IgD-negative memory B cell (primary cell): ENCODE results near the gene EPN1. TPM values are rescaled to one million over a fixed set of nuclear protein-coding genes. Genes with fewer than 3 reads are reported as not detected.
A peak's percentile ranks its signal among the peaks of the same experiment; 100 is the strongest.
"Not testable (repeated sequence)": the region's sequence is repeated elsewhere in the genome, so short reads cannot be mapped to it uniquely, and the experiment has no call there.

ENCODE experiments used
- H3K27ac Mint-ChIP-seq, 3 donors: one replicate each; pipeline ENCODE4 v1.8.0; 2020 to 2022; ENCODE audit warnings: mild to moderate bottlenecking in 3 of 3, mixed read lengths in 3 of 3, moderate library complexity in 1 of 3
- H3K27me3 Mint-ChIP-seq: one replicate; pipeline ENCODE4 v1.8.0; 2021; ENCODE audit warnings: mixed read lengths
- H3K36me3 Mint-ChIP-seq: one replicate; pipeline ENCODE4 v1.8.0; 2020; ENCODE audit warnings: mild to moderate bottlenecking, mixed read lengths
- H3K4me1 Mint-ChIP-seq, 3 donors: one replicate each; pipeline ENCODE4 v1.8.0; 2020 to 2022; ENCODE audit warnings: mixed read lengths in 3 of 3, mild to moderate bottlenecking in 1 of 3
- H3K4me3 Mint-ChIP-seq, 4 donors: one replicate each; pipeline ENCODE4 v1.8.0; 2020 to 2022; ENCODE audit warnings: mild to moderate bottlenecking in 4 of 4, mixed read lengths in 4 of 4, moderate library complexity in 3 of 4
- H3K9me3 Mint-ChIP-seq, 3 donors: one replicate each; pipeline ENCODE4 v1.8.0; 2020 to 2021; ENCODE audit warnings: mixed read lengths in 3 of 3, mild to moderate bottlenecking in 1 of 3
- polyA plus RNA-seq: library from polyadenylated mRNA; unstranded; fragments of 300-500 nt; fragmentation: Illumina TruSeq; gene quantifications from one replicate; pipeline ENCODE4 v1.2.3, GENCODE V29; 2021

Gene EPN1
- polyA plus RNA-seq, 1 donor from 2014 or later, result 29.9 TPM

GRCh38 chr19:55712804-55713631, 38.0 kb downstream of the EPN1 start:
- Mint-ChIP-seq H3K4me3 (peak overlapping the region in 1 of 4 donors; percentile 5), H3K27ac (peak overlapping the region in 1 of 3 donors; percentile 76), H3K9me3 (peaks cover 0 to 2% (median 0%) of the 10 kb centered on the region in 3 donors), H3K4me1 (peaks cover 2 to 8% (median 2%) of the 10 kb centered on the region in 3 donors), H3K36me3 (no peaks in the 10 kb centered on the region), H3K27me3 (peaks cover 13% of the 10 kb centered on the region)

- no peaks in the 10 kb centered on the region for H3K36me3 Mint-ChIP-seq
- peaks cover 2 to 20% (median 6%) of the 10 kb centered on the region in 3 donors for H3K9me3 Mint-ChIP-seq
- H3K4me1 Mint-ChIP-seq, result peaks cover 0 to 4% (median 2%) of the 10 kb centered on the region in 3 donors
- no peak overlapping the region for H3K4me3 Mint-ChIP-seq
- H3K27me3 Mint-ChIP-seq, result peaks cover 30% of the 10 kb centered on the region
- no peak overlapping the region for H3K27ac Mint-ChIP-seq
These were observed 41.5 kb downstream of the EPN1 start for GRCh38 chr19:55716531-55716930.

DNA sequence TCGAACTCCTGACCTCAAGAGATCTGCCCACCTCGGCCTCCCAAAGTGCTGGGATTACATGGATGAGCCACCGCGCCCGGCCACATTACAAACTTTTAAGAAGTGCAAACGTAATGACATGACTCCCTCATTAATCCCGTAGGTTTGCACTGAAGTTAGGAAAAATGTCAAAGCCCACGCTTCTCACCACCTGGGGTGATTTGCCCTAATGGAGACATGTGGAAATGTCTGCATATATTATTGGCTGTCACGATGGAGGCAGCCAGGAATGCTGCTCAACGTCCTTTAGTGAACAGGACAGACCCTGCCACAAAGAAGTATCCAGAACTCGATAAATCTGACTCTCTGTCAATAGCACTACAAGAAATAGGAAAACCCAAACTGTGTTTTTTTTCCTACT, 42.2 kb downstream of the EPN1 start:
- Mint-ChIP-seq H3K4me1 (peaks cover 0 to 4% (median 2%) of the 10 kb centered on the region in 3 donors), H3K27ac (no peak overlapping the region), H3K9me3 (peaks cover 8 to 22% (median 14%) of the 10 kb centered on the region in 3 donors), H3K36me3 (peaks cover 1% of the 10 kb centered on the region), H3K27me3 (peaks cover 31% of the 10 kb centered on the region), H3K4me3 (no peak overlapping the region)

DNA sequence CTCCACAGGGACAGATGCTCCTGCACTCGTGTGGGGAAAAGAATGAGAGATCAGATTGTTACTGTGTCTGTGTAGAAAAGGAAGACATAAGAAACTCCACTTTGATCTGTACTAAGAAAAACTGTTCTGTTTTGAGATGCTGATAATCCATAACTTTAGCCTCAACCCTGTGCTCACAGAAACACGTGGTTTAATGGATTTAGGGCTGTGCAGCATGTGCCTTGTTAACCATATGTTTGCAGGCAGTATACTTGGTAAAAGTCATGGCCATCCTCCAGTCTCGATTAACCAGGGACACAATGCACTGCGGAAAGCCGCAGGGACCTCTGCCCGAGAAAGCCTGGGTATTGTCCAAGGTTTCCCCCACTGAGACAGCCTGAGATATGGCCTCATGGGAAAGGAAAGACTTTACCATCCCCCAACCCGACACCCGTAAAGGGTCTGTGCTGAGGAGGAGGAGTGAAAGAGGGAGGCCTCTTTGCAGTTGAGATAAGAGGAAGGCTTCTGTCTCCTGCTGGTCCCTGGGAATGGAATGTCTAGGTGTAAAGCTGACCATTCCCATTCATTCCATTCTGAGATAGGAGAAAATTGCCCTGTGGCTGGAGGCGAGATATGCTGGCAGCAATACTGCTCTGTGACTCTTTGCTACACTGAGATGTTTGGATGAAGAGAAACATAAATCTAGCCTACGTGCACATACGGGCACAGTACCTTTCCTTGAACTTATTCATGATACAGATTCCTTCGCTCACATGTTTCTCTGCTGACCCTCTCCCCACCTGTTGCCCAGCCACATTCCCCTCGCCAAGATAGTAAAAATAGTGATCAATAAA, 43.1 kb downstream of the EPN1 start:
- H3K4me1 Mint-ChIP-seq, H3K4me3 Mint-ChIP-seq, H3K36me3 Mint-ChIP-seq, H3K27ac Mint-ChIP-seq: not testable (repeated sequence)
- H3K27me3 Mint-ChIP-seq, result peaks cover 36% of the 10 kb centered on the region
- peaks cover 10 to 22% (median 18%) of the 10 kb centered on the region in 3 donors for H3K9me3 Mint-ChIP-seq

GRCh38 chr19:55720214-55720746, 45.3 kb downstream of the EPN1 start:
- H3K27ac Mint-ChIP-seq, result no peak overlapping the region
- H3K9me3 Mint-ChIP-seq, result peaks cover 10 to 20% (median 18%) of the 10 kb centered on the region in 3 donors
- no peaks in the 10 kb centered on the region for H3K4me1 Mint-ChIP-seq
- peaks cover 5% of the 10 kb centered on the region for H3K36me3 Mint-ChIP-seq
- H3K4me3 Mint-ChIP-seq, result no peak overlapping the region
- peaks cover 36% of the 10 kb centered on the region for H3K27me3 Mint-ChIP-seq

DNA sequence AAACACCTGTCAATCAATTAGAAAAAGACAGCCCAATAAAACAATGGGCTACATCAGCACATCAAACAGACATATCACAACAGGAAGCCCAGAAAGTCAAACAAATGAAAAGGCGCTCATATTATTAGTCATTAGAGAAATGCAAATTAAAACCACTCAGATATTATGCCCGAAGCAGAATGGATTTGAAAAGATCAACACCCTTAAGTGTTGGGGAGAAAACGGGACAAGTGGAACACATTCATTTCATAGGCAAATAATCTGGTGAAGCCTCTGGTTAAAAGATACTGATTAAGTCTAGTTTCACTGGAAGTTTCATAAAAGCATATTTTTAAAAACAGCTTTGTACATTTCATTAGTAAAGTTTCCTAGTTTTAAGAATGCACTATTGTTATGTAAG, 45.8 kb downstream of the EPN1 start:
- no peak overlapping the region for H3K27ac Mint-ChIP-seq
- peaks cover 5% of the 10 kb centered on the region for H3K36me3 Mint-ChIP-seq
- H3K4me3 Mint-ChIP-seq, result no peak overlapping the region
- H3K9me3 Mint-ChIP-seq, result peaks cover 10 to 20% (median 18%) of the 10 kb centered on the region in 3 donors
- H3K27me3 Mint-ChIP-seq, result peaks cover 36% of the 10 kb centered on the region
- H3K4me1 Mint-ChIP-seq, result no peaks in the 10 kb centered on the region

- peaks cover 26% of the 10 kb centered on the region for H3K27me3 Mint-ChIP-seq
- H3K9me3 Mint-ChIP-seq, result peaks cover 10 to 23% (median 18%) of the 10 kb centered on the region in 3 donors
- peaks cover 5% of the 10 kb centered on the region for H3K36me3 Mint-ChIP-seq
- H3K4me3 Mint-ChIP-seq, result no peak overlapping the region
- peak overlapping the region in 1 of 3 donors; percentile 18 for H3K27ac Mint-ChIP-seq
- no peaks in the 10 kb centered on the region for H3K4me1 Mint-ChIP-seq
These were observed 48.5 kb downstream of the EPN1 start for GRCh38 chr19:55723491-55723890.

- H3K4me1 Mint-ChIP-seq, H3K27ac Mint-ChIP-seq, H3K36me3 Mint-ChIP-seq, H3K4me3 Mint-ChIP-seq, H3K27me3 Mint-ChIP-seq: not testable (repeated sequence)
- H3K9me3 Mint-ChIP-seq, result peaks cover 0 to 10% (median 5%) of the 10 kb centered on the region in 3 donors
These were observed 55.4 kb downstream of the EPN1 start for GRCh38 chr19:55730378-55730777.

DNA sequence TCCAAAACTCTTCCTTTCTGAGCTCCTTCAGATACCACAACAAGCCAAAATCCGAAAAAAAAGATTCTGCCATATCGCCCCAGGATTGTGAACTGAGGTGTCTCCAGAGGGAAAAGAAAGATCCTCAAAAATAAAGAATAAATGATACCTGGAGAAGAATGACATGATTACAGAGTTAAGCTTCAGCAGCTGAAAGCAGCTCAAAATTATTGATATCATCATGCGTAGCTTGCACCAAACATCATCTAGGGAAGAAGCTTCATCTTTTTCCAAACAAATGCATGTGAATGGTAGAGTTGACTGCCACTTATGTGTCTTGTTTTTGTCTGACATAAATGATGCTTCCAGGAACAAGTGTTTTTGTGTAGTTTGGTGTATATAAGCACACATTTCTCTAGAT, 63.3 kb downstream of the EPN1 start, which contains the start of gene NLRP9:
Gene NLRP9, minus strand, starts transcription at position 101 of the 400 bp plus-strand sequence. Its CDS starts 28 bp downstream, at position 73.
- H3K4me3 Mint-ChIP-seq, result no peak within 1 kb of the TSS

GRCh38 chr19:55750715-55751114, 75.7 kb downstream of the EPN1 start:
- no peak overlapping the region for H3K4me3 Mint-ChIP-seq
- H3K9me3 Mint-ChIP-seq, result no peaks in the 10 kb centered on the region
- no peaks in the 10 kb centered on the region for H3K4me1 Mint-ChIP-seq
- H3K27ac Mint-ChIP-seq, result no peak overlapping the region
- peaks cover 5% of the 10 kb centered on the region for H3K27me3 Mint-ChIP-seq
- peaks cover 2% of the 10 kb centered on the region for H3K36me3 Mint-ChIP-seq

More for the DNA sequence above, 63.3 kb downstream of the EPN1 start, which contains the start of gene NLRP9:
- no peaks in the 10 kb centered on the region for H3K4me1 Mint-ChIP-seq
- H3K9me3 Mint-ChIP-seq, result no peaks in the 10 kb centered on the region
- H3K27me3 Mint-ChIP-seq, result peaks cover 5% of the 10 kb centered on the region
- H3K36me3 Mint-ChIP-seq, result no peaks in the 10 kb centered on the region
- no peak within 1 kb of the TSS for H3K27ac Mint-ChIP-seq

DNA sequence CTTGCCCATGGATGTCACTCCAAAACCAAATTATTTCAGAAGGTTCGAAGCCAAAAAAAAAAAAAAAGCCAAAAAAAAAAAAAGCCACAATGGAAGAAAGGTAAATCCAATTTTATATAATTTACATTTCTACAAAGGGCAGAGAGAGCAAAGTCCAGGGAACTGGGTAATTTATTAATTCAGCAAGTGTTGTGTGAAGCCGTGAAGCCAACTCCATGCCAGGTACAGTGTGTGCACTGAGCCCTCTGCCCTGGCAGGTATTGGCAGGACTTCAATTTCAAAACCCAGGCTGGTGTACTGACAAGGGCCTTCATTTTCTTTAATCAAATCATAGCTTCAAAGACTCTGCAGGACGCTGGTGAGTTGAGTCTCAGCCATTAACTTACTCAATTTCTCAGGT, 78.4 kb downstream of the EPN1 start:
- peaks cover 0 to 3% (median 0%) of the 10 kb centered on the region in 3 donors for H3K9me3 Mint-ChIP-seq
- no peaks in the 10 kb centered on the region for H3K4me1 Mint-ChIP-seq
- peaks cover 2% of the 10 kb centered on the region for H3K36me3 Mint-ChIP-seq
- H3K27me3 Mint-ChIP-seq, result peaks cover 7% of the 10 kb centered on the region
- no peak overlapping the region for H3K27ac Mint-ChIP-seq
- no peak overlapping the region for H3K4me3 Mint-ChIP-seq

DNA sequence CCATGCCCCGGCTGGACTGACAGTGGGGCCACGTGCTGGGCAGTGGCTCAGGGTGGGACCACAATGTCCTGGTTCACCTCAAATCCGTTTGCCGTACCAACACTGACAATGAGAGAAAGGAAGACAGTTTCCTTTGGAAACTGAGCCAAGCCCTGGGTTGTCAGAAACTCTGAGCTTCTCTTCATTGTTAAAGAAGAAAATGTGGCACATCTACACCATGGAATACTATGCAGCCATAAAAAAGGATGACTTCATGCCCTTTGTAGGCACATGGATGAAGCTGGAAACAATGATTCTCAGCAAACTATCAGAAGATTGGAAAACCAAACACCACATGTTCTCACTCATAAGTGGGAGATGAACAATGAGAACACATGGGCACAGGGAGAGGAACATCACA, 81.8 kb downstream of the EPN1 start:
- H3K9me3 Mint-ChIP-seq, H3K36me3 Mint-ChIP-seq, H3K4me3 Mint-ChIP-seq, H3K27ac Mint-ChIP-seq, H3K4me1 Mint-ChIP-seq: not testable (repeated sequence)
- H3K27me3 Mint-ChIP-seq, result peaks cover 14% of the 10 kb centered on the region

DNA sequence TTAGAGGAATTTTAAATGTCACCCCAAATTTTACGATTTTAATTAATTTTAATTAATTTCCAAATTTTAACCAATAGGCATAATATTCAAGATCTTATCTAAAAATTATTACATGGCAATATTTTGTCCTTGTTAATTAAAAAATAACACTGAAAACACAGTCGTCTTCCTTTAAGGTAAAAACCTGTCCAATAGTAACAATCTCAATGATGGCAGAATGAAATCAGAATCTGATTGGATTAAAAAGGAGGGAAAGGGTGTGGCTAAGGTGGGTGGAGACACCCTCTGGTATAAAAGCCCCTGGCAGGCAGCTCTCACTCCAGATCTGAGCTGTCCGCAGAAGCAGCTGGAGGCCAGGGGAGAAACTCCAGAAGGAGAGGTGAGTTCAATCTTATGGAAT, 83.8 kb downstream of the EPN1 start, which contains the start of gene RFPL4A:
Gene RFPL4A, plus strand, starts transcription at position 301 of the 400 bp plus-strand sequence. CDS start 2,704 bp downstream, outside the sequence.
- H3K27ac Mint-ChIP-seq, H3K9me3 Mint-ChIP-seq, H3K4me1 Mint-ChIP-seq: not testable (repeated sequence)

More for the DNA sequence above, 83.8 kb downstream of the EPN1 start, which contains the start of gene RFPL4A:
- H3K4me3 Mint-ChIP-seq, H3K36me3 Mint-ChIP-seq: not testable (repeated sequence)
- H3K27me3 Mint-ChIP-seq, result peaks cover 11% of the 10 kb centered on the region
